ENCODE results near the gene RHOA.

The RHOA gene

DNA sequence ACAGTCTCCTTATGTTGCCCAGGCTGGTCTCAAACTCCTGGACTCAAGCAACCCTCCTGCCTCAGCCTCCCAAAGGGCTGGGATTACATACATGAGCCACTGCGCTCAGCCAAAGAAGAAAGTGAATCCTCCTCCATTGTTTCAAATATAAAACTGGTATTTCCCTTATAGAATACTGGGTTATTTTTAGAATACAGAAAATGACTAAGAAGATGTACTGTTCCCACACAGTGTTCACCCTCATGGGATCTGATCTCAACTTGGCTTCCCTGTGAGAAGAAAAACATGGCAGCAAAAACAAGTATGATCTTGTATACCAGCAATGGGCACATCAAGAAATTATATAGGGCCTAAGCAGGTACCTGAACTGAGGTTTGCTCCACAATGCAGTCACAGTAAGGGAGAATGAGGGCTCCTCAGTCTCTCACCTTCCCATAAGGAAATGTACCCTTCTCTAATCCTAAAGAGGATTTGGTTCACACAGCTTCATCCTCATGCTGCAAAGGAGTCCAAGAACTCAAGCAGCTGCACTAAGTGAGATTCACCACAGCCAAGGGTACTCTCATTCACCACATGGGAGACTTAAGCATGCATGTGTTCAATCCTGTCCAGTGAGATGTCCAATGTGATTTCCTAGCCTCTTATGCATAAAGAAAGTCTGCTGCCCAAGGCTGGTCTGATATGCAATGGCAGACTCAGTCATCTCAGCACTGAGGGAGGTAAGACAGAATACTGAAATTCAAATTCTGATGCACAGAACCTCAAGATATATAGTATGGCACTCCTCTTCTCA is 97.7 kb downstream of the RHOA start:
- no peak for ATAC-seq

DNA sequence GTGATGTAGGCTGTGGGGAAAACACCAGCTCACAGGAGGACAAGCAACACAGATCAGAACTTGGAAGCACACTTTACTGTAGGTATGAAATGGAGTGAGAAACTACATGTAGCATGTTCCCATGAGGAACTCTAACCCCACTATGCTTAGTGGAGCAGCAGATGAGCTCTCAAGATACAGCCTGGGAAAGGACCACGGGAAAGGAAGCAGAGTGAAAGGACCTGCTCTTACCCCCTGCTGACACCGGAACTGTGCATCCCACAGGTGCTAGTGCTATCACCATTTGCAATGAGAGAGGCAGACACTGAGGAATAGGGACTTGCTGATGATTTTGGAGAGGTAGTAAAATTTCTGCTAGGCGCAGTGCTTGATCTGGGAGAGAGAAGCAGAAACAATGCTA is 100.5 kb downstream of the RHOA start:
- ATAC-seq: no peak

DNA sequence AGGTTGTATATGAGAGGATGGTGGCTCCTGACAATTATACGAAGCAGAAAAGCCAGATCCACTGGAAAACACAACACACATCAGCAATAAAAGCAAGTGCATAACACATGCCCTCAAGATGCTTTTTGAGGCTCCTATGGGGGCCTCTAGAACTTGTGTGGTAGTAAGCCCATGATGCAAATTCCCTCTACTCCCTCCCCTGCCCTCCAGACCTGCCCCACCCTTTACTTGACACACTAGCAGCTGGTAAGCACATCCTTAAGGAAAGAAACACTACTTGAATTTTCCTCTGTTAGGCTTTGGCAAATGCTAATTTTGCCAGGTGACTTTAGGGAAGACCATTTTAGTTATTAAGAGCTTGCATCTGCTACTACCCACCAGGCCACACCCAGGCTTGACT is 101.1 kb downstream of the RHOA start:
- no peak for ATAC-seq

Data from activated CD4-positive, CD25-positive, alpha-beta regulatory T cell treated with anti-CD3 and anti-CD28 coated beads, Interleukin-2, amount 50 U/mL, for 24 hours (primary cell).